ENCODE results near the gene ADCY10.

DNA sequence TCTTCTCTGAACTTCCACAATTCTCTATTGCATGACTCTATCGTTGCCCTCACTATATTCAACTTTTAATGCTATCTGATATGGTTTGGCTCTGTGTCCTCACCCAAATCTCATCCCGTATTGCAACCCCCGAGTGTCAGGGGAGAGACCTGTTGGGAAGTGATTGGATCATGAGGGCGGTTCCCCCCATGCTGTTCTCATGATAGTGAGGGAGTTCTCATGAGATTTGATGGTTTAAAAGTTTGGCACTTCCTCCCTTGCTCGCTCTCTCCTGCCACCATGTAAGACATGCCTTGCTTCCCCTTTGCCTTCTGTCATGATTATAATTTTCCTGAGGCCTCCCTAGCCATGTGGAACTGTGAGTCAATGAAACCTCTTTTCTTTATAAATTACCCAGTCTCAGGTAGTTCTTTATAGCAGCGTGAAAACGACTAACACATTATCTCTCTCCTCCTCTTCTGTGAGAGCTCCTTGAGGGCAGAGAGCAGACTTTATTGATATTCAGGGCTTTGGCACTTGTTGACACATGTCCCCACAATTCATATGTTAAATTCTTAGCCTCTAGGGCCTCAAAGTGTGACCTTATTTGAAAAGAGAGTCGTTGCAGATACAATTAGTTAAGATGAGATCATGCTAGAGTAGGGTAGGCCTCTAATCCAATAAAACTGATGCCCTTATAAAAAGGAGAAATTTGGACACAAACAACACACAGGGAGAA lies 52.1 kb downstream of the ADCY10 start:
- TF ChIP-seq, protein P1, sequence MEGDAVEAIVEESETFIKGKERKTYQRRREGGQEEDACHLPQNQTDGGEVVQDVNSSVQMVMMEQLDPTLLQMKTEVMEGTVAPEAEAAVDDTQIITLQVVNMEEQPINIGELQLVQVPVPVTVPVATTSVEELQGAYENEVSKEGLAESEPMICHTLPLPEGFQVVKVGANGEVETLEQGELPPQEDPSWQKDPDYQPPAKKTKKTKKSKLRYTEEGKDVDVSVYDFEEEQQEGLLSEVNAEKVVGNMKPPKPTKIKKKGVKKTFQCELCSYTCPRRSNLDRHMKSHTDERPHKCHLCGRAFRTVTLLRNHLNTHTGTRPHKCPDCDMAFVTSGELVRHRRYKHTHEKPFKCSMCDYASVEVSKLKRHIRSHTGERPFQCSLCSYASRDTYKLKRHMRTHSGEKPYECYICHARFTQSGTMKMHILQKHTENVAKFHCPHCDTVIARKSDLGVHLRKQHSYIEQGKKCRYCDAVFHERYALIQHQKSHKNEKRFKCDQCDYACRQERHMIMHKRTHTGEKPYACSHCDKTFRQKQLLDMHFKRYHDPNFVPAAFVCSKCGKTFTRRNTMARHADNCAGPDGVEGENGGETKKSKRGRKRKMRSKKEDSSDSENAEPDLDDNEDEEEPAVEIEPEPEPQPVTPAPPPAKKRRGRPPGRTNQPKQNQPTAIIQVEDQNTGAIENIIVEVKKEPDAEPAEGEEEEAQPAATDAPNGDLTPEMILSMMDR (IDR thresholded peaks at IDR 0.05) = no peak
- TF ChIP-seq EZH2 (IDR thresholded peaks at IDR 0.05) = no peak
- no peak for TF ChIP-seq EZH2phosphoT487 (IDR thresholded peaks at IDR 0.05)
